Astrocyte (in vitro differentiated cells and primary cell): ENCODE results near the gene TFF2. TPM values are rescaled to one million over a fixed set of nuclear protein-coding genes. Genes with fewer than 3 reads are reported as not detected.

Experiments
- DNase-seq: peaks from one replicate; pipeline ENCODE4 v3.0.0-alpha.2; 2010; ENCODE audit warnings: low read depth
- FAIRE-seq: peaks from 2 replicates; lab custom pipeline; 2011; peaks lifted over from hg19 to GRCh38; lab: Jason Lieb, UNC
- H2AFZ ChIP-seq: 2 replicates; pipeline ENCODE4 v1.6.0; 2012; ENCODE audit warnings: low read depth, low read length, inconsistent platforms
- H3K27ac ChIP-seq: 2 replicates; pipeline ENCODE4 v1.5.1; 2011; ENCODE audit warnings: low read depth, low read length, inconsistent platforms
- H3K27me3 ChIP-seq: 2 replicates; pipeline ENCODE4 v1.6.0; 2011; ENCODE audit warnings: low read length, inconsistent platforms; ENCODE audit not compliant: insufficient read depth
- H3K36me3 ChIP-seq: 2 replicates; pipeline ENCODE4 v1.5.1; 2011; ENCODE audit warnings: low read length, inconsistent platforms; ENCODE audit not compliant: insufficient read depth
- H3K4me1 ChIP-seq: 2 replicates; pipeline ENCODE4 v1.5.1; 2011; ENCODE audit warnings: low read length, inconsistent platforms; ENCODE audit not compliant: insufficient read depth
- H3K4me2 ChIP-seq: 2 replicates; pipeline ENCODE4 v1.6.0; 2012; ENCODE audit warnings: low read length, inconsistent platforms
- H3K4me3 ChIP-seq: 2 replicates; pipeline ENCODE4 v1.5.1; 2011; ENCODE audit warnings: low read depth, mild to moderate bottlenecking, low read length, inconsistent platforms; ENCODE audit not compliant: insufficient read depth
- H3K79me2 ChIP-seq: 2 replicates; pipeline ENCODE4 v1.6.0; 2012; ENCODE audit warnings: mild to moderate bottlenecking, low read length, inconsistent platforms; ENCODE audit not compliant: insufficient read depth
- H3K9ac ChIP-seq: 2 replicates; pipeline ENCODE4 v1.6.0; 2012; ENCODE audit warnings: mild to moderate bottlenecking, low read length, inconsistent platforms
- H3K9me3 ChIP-seq: 2 replicates; pipeline ENCODE4 v1.5.1; 2012; ENCODE audit warnings: low read depth, mild to moderate bottlenecking, low read length, inconsistent platforms; ENCODE audit not compliant: insufficient read depth
- H4K20me1 ChIP-seq: 2 replicates; pipeline ENCODE4 v1.6.0; 2012; ENCODE audit warnings: low read length, inconsistent platforms; ENCODE audit not compliant: insufficient read depth
- H3K27ac Mint-ChIP-seq: one replicate; pipeline ENCODE4 v1.8.0; 2021; ENCODE audit warnings: mild to moderate bottlenecking, mixed read lengths; ENCODE audit not compliant: unreplicated experiment
- H3K27me3 Mint-ChIP-seq: one replicate; pipeline ENCODE4 v1.8.0; 2021; ENCODE audit warnings: low read depth, mixed read lengths; ENCODE audit not compliant: unreplicated experiment
- H3K36me3 Mint-ChIP-seq: one replicate; pipeline ENCODE4 v1.8.0; 2021; ENCODE audit warnings: low read depth, mixed read lengths; ENCODE audit not compliant: unreplicated experiment
- H3K4me1 Mint-ChIP-seq: one replicate; pipeline ENCODE4 v1.8.0; 2021; ENCODE audit warnings: low read depth, mixed read lengths; ENCODE audit not compliant: unreplicated experiment
- H3K4me3 Mint-ChIP-seq: one replicate; pipeline ENCODE4 v1.8.0; 2021; ENCODE audit warnings: mild to moderate bottlenecking, moderate library complexity, mixed read lengths; ENCODE audit not compliant: unreplicated experiment
- H3K9me3 Mint-ChIP-seq: one replicate; pipeline ENCODE4 v1.8.0; 2021; ENCODE audit warnings: mild to moderate bottlenecking, mixed read lengths; ENCODE audit not compliant: unreplicated experiment
- EZH2 ChIP-seq: IDR thresholded peaks from 2 replicates; pipeline ENCODE4 v1.6.1; 2012; ENCODE audit warnings: mild to moderate bottlenecking, low read length, inconsistent platforms; ENCODE audit not compliant: insufficient read depth
- total RNA-seq: library from RNA; stranded (reverse); gene quantifications from 2 replicates; pipeline ENCODE4 v1.2.1, GENCODE V29; 2021
- TF ChIP-seq, protein P1 (sequence below): IDR thresholded peaks from 2 replicates; pipeline ENCODE4 v1.5.1; 2011; ENCODE audit warnings: low read depth, mild to moderate bottlenecking, inconsistent platforms, low read length, moderate library complexity; ENCODE audit not compliant: insufficient read depth

TFF2 gene
- total RNA-seq, 1 donor from 2014 or later: not detected

GRCh38 chr21:42308914-42309752 is 41.7 kb downstream of the TFF2 start:
- Histone ChIP-seq H3K36me3 (no peaks in the 10 kb centered on the region), H3K9ac (no peak overlapping the region), H2AFZ (no peak overlapping the region), H3K9me3 (no peaks in the 10 kb centered on the region), H3K27me3 (peaks cover 17% of the 10 kb centered on the region), H3K4me2 (no peak overlapping the region), H3K27ac (no peak overlapping the region), H3K4me1 (no peaks in the 10 kb centered on the region), H3K79me2 (no peaks in the 10 kb centered on the region), H3K4me3 (no peak overlapping the region), H4K20me1 (no peaks in the 10 kb centered on the region)
- no peak for DNase-seq
- H3K4me1 Mint-ChIP-seq: peaks cover 3% of the 10 kb centered on the region
- H3K36me3 Mint-ChIP-seq: no peaks in the 10 kb centered on the region
- H3K9me3 Mint-ChIP-seq: no peaks in the 10 kb centered on the region
- TF ChIP-seq, protein P1, sequence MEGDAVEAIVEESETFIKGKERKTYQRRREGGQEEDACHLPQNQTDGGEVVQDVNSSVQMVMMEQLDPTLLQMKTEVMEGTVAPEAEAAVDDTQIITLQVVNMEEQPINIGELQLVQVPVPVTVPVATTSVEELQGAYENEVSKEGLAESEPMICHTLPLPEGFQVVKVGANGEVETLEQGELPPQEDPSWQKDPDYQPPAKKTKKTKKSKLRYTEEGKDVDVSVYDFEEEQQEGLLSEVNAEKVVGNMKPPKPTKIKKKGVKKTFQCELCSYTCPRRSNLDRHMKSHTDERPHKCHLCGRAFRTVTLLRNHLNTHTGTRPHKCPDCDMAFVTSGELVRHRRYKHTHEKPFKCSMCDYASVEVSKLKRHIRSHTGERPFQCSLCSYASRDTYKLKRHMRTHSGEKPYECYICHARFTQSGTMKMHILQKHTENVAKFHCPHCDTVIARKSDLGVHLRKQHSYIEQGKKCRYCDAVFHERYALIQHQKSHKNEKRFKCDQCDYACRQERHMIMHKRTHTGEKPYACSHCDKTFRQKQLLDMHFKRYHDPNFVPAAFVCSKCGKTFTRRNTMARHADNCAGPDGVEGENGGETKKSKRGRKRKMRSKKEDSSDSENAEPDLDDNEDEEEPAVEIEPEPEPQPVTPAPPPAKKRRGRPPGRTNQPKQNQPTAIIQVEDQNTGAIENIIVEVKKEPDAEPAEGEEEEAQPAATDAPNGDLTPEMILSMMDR: no peak
- TF ChIP-seq EZH2: no peak
- no peak for FAIRE-seq
- no peak overlapping the region for H3K27ac Mint-ChIP-seq
- peaks cover 66% of the 10 kb centered on the region for H3K27me3 Mint-ChIP-seq
- H3K4me3 Mint-ChIP-seq: no peak overlapping the region

DNA sequence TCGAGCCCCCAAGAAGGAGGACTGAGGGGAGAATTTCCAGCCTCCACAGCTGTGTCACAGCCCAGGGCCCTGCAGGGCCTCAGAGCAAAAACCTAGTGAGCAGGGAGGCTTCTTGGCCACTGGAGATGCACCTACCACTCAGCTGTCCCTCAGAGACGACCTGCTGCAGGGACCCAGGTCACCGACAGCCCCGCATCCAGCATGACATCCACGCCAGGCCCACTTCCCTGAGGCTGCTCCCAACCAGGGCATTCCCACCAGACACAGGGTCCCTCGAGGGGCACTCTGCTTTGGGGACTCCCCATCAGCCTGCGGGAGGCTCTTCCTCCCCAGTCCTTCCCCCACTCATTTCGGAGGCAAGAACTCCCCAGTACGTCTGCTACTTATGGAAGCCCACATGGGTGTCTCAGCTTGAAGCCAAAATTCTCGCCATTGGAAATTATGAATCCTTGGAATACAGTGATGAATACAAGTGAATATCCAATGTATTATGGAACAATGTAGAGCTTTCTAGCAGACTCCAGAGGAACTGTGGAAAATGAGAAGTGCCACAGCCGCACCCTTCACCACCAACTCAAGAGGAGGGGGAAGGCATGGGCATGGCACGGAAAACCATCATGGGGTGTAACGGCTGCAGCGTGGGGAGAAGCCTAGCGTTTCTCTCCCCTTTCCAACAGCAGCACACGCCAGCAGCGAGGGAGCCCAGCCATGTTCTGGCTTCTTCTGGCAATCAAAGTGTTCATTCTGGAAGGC is 42.5 kb downstream of the TFF2 start:
- H3K27ac ChIP-seq: no peak overlapping the region

More for the DNA sequence above, 42.5 kb downstream of the TFF2 start:
- Histone ChIP-seq H3K4me3 (no peak overlapping the region), H3K79me2 (no peaks in the 10 kb centered on the region), H4K20me1 (no peaks in the 10 kb centered on the region), H3K4me2 (no peak overlapping the region), H3K4me1 (no peaks in the 10 kb centered on the region), H2AFZ (no peak overlapping the region), H3K27me3 (peaks cover 11% of the 10 kb centered on the region), H3K9me3 (no peaks in the 10 kb centered on the region), H3K36me3 (no peaks in the 10 kb centered on the region), H3K9ac (no peak overlapping the region)
- peaks cover 63% of the 10 kb centered on the region for H3K27me3 Mint-ChIP-seq
- FAIRE-seq (no peak), DNase-seq (no peak)
- no peaks in the 10 kb centered on the region for H3K9me3 Mint-ChIP-seq
- no peaks in the 10 kb centered on the region for H3K36me3 Mint-ChIP-seq
- no peak overlapping the region for H3K27ac Mint-ChIP-seq
- no peak for TF ChIP-seq EZH2
- TF ChIP-seq, protein P1: no peak
- H3K4me3 Mint-ChIP-seq: no peak overlapping the region
- H3K4me1 Mint-ChIP-seq: peaks cover 3% of the 10 kb centered on the region
